ENCODE data around the gene CFAP68. TPM values are rescaled to one million over a fixed set of nuclear protein-coding genes. Genes with fewer than 3 reads are reported as not detected.
"Not testable (repeated sequence)": the region's sequence is repeated elsewhere in the genome, so short reads cannot be mapped to it uniquely, and the experiment has no call there.

CFAP68 gene
- total and polyA plus RNA-seq, 2 of the 8 experiments (the other 6 are each of a cell fraction or from before 2014, with no cell fraction given): 21.4 to 43.1 TPM

- no peak for TF ChIP-seq CTCF (IDR thresholded peaks at IDR 0.05; ENCODE audit: control extremely low read depth in 1 of 3, insufficient read depth in 1 of 3, low read depth in 1 of 3, low read length in 3 of 3)
- no peak for TF ChIP-seq RAD21 (IDR thresholded peaks at IDR 0.05 in 1 of 2, conservative IDR thresholded peaks at IDR 0.05 in 1 of 2; ENCODE audit: low read depth in 2 of 2, low read length in 2 of 2)
- no peak for TF ChIP-seq RNF2 (IDR thresholded peaks at IDR 0.05; ENCODE audit: borderline replicate concordance, low read depth, low read length, missing control alignments, poor library complexity, severe bottlenecking)
- no peak for TF ChIP-seq CHD1 (IDR thresholded peaks at IDR 0.05; ENCODE audit: low read depth, low read length)
- no peak for TF ChIP-seq NRF1 (IDR thresholded peaks at IDR 0.05; ENCODE audit: low read depth, low read length)
- TF ChIP-seq PHF8 (conservative IDR thresholded peaks at IDR 0.05; ENCODE audit: low read depth, low read length): no peak
- TF ChIP-seq CEBPB (IDR thresholded peaks at IDR 0.05; ENCODE audit: low read depth, low read length): no peak
- TF ChIP-seq BCL11A (IDR thresholded peaks at IDR 0.05; ENCODE audit: low read depth in 2 of 2, low read length in 2 of 2): no peak
Measured at GRCh38 chr11:111932611-111932950, 53.2 kb downstream of the CFAP68 start (continued).

GRCh38 chr11:111933176-111933575 is 53.8 kb downstream of the CFAP68 start:
- WGBS, 2 experiments (ENCODE audit: extremely low coverage in 1 of 2, insufficient coverage in 1 of 2, insufficient read length in 1 of 2, insufficient replicate concordance in 2 of 2, low coverage in 1 of 2, low lambda C conversion rate in 2 of 2, missing lambda C conversion rate in 1 of 2): 92% methylated on average over 14 of the region's 14 CpGs; no CpG with 5 or more reads in 1 of the 2 experiments
- CTCF ChIA-PET (ENCODE audit: partially characterized antibody): interaction anchor here (0.6 to 25.5 kb wide), 9 partner anchors 9 to 84 kb away, joined by 3 to 565 read pairs (median 4); partner anchors contain the start of gene CRYAB

More at GRCh38 chr11:111933176-111933575, 53.8 kb downstream of the CFAP68 start:
- H3K27me3 ChIP-seq (replicated peaks in 1 of 4; ENCODE audit: control insufficient read depth in 3 of 4, extremely low read depth in 1 of 4, insufficient read depth in 3 of 4, low read length in 3 of 4); H4K8ac ChIP-seq (ENCODE audit: extremely low read depth, insufficient read depth, low read length); H4K91ac ChIP-seq (replicated peaks; ENCODE audit: insufficient read length, low read length); H3K4me2 ChIP-seq (ENCODE audit: insufficient read depth in 1 of 2, low read depth in 2 of 2, low read length in 2 of 2); H2BK15ac ChIP-seq (ENCODE audit: low read length); H4K20me1 ChIP-seq (replicated peaks in 1 of 2; ENCODE audit: control insufficient read depth in 1 of 2, insufficient read depth in 2 of 2, low read length in 2 of 2); H2AK5ac ChIP-seq (ENCODE audit: low read depth, low read length); POLR2A ChIA-PET (ENCODE audit: partially characterized antibody); H3K9me3 ChIP-seq (ENCODE audit: insufficient read depth in 2 of 2, low read depth in 1 of 2, low read length in 1 of 2); H3K36me3 ChIP-seq (ENCODE audit: control insufficient read depth in 2 of 4, insufficient read depth in 4 of 4, low read length in 3 of 4); H2BK12ac ChIP-seq (ENCODE audit: low read depth, low read length); DNase-seq (ENCODE audit: low read depth in 1 of 2, low spot score in 2 of 2); FAIRE-seq; H3K27ac ChIP-seq (ENCODE audit: low read depth, low read length); H2BK5ac ChIP-seq (ENCODE audit: low read depth, low read length); H3K4me3 ChIP-seq (ENCODE audit: extremely low read depth in 1 of 4, insufficient read depth in 2 of 4, low read depth in 3 of 4, low read length in 4 of 4); H3K9ac ChIP-seq (replicated peaks in 1 of 4; ENCODE audit: extremely low read depth in 1 of 4, low read depth in 3 of 4, low read length in 3 of 4); H4K5ac ChIP-seq (ENCODE audit: insufficient read length, low read depth, low read length); H3K79me1 ChIP-seq (ENCODE audit: low read depth, low read length); H3K18ac ChIP-seq (ENCODE audit: extremely low read depth, low read length); H3K56ac ChIP-seq (replicated peaks; ENCODE audit: insufficient read length, low read depth, low read length); H3K79me2 ChIP-seq (ENCODE audit: control insufficient read depth in 1 of 2, insufficient read depth in 2 of 2, low read length in 2 of 2); H2BK20ac ChIP-seq (ENCODE audit: low read length); H3K14ac ChIP-seq (ENCODE audit: insufficient read length); H3K4ac ChIP-seq (replicated peaks; ENCODE audit: insufficient read length, low read depth, low read length); H2AFZ ChIP-seq (ENCODE audit: low read length); H3K23ac ChIP-seq (ENCODE audit: insufficient read length); H2BK120ac ChIP-seq (replicated peaks; ENCODE audit: low read depth, low read length): not testable (repeated sequence)
- peaks cover 10% of the 10 kb centered on the region for H3K23me2 ChIP-seq (ENCODE audit: low read depth, low read length)
- H3K4me1 ChIP-seq (replicated peaks in 1 of 4; ENCODE audit: control insufficient read depth in 3 of 4, insufficient read depth in 4 of 4, low read length in 3 of 4): peaks cover 4 to 15% (median 8%) of the 10 kb centered on the region in 4 experiments; a peak in 6 of 7 replicates
